TTC549 (cell line): ENCODE measurements around the gene MARK3.
"Not testable (repeated sequence)": the region's sequence is repeated elsewhere in the genome, so short reads cannot be mapped to it uniquely, and the experiment has no call there.

Experiments used
- FAIRE-seq: peaks from 2 replicates; lab custom pipeline; 2012; peaks lifted over from hg19 to GRCh38; lab: Jason Lieb, UNC

MARK3 gene

DNA sequence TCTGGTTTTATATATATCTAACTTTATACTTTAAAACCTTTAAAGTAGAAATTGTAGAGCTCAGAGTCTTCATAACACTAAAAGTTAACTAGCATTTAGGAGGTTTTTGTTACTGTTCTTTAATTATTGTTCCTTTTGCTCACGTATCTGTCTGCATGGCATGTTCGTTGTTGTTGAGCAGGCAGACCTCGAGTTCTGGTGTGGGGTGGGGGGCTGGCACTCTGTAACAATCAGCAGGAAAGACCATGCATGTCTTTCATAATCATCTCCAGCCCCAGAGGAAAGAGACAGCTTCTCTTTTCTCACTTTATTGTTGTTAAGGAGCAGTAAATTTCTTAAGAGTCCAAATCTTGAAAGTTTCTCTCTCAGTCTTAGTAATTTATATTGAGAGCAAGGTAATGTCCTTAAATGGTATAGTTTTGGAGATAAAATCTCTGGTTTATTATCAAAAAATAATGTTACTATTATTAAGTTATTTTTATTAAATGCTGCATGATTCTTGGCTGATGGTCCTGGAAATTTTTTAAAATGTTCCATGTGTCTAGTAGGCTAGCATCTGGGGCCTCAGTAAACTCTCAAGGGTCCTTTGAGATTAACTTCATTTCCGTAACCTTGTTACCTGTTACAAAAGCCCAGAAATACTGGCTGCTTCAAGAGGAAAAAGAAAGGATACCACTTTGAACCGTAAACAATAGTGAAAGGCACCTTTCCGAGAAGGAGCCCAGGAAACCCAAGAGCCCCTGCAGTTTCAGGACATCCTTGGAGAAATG, 107.1 kb downstream of the MARK3 start:
- no peak for FAIRE-seq

DNA sequence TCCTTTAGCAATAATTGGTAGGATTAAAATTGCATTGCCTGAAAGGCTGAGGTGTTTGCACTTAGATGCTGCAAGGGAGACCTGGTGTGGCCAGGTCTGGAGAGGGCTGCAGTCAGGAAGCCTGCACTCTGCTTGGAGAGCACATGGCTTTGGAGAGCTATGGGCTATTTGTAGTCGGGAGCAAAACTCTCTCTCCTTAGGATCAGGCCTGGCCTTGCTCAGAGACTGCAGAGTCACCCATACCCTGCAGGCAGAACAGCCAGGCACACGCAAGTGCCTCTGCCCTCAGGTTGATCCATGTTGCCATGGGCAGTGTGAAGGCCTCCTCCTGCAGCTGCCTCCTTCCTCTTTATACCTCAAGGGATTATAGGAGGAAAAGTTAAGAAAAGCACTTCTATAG, 110.6 kb downstream of the MARK3 start:
- no peak for FAIRE-seq

DNA sequence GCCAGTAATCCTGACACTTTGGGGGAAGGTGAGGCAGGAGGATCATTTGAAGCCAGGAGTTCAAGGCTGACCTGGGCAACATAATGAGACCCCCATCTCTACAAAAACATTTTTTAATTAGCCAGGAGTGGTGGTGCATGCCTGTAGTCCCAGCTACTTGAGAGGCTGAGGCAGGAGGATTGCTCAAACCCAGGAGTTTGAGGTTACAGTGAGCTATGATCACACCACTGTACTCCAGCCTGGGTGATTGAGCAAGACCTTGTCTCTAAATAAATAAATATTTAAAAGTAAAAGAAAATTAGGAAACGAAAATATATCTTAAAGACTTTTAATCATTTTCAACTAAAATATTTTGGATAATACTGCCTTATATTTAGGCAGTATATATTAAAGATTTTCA, 111.6 kb downstream of the MARK3 start:
- no peak for FAIRE-seq

DNA sequence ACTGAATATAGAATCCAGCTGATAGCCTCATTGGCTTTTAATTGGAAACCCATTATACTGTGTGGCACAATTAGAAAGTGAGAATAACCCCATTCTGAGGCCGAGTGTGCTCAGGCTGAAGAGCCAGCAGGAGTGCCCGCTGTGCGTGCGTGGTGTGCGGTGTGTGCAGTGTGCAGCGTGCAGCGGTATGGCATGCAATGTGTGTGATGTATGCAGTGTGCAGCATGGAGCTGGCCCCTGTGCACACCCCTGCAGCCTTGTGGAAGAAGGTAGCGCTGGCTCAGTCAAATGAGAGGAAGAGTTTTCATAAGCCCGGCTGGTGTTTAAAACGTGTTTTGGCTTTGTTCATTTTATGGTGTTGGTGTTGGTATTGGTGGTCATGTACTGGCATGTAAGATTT, 114.5 kb downstream of the MARK3 start:
- no peak for FAIRE-seq

DNA sequence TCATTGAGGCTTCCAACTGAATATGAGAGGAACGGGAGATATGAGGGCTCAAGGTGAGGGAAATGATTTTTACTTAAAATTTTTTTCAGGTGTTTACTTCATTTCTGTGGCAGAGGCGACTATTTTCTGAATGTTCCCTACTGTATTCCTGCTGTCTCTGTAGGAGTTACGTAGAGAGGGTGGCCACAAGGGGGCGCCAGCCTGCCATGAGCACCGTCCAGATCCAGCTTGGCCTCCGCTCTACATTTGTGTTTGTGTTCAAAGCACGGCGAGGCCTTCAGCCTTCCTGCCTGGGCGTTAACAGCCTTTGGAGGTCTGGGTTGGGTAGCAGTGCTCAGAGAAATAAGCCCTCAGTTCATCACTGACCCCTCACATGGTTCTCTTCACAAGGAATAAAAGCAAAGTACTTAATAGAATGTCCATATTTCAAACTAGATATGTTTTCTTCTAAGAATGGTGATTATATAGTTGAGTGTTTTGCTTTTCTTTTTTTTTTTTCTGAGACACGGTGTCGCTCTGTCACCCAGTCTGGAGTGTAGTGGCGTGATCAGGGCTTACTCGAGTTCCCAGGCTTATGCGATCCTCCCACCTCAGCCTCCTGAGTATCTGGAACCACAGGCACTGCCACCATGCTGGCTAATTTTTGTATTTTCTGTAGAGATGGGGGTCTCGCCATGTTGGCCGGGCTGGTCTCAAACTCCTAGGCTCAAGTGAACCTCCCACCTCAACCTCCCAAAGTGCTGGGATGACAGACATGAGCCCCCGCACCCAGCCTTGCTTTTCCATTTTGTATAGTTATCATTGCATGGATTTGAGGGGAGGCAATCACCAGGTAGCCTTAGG, 115.2 kb downstream of the MARK3 start:
- no peak for FAIRE-seq

DNA sequence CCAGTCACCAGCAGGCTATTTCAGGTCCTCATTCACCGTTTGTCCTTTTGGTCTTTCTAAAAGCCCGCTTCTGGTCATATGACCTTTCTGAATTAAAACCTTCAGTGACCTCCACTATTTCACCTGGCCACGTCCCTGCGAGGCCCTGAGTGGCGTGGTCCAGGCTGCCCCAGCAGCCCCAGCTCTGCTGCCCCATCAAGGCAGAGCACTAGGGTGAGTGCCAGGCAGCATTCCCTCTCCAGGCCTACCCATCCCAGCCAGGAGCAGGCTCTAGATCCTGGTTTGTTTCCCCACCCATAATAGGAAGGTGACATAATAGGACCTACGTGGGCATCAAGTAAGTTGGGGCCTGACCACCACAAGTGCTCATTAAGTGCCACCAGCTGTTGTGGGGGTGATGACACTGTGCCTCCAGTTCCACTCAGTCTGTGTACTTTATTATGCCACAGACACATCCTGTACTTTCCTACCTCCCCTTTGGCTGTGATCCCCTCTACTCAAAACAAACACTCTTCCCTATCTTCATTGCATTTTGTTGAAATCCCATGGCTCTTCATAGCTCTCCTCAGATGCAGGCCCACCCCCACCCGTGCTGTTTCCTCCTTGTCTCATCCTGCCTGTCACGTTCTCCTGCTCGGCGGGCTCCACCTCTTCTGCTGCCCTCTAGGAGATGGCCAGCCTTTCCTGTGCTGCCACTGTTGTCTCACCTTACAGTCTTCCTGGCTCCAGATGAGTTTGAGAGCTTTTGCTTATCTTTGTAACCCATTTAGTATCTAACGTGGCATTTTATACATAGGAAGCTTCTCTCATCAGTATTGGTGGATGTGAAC, 116.0 kb downstream of the MARK3 start:
- no peak for FAIRE-seq

DNA sequence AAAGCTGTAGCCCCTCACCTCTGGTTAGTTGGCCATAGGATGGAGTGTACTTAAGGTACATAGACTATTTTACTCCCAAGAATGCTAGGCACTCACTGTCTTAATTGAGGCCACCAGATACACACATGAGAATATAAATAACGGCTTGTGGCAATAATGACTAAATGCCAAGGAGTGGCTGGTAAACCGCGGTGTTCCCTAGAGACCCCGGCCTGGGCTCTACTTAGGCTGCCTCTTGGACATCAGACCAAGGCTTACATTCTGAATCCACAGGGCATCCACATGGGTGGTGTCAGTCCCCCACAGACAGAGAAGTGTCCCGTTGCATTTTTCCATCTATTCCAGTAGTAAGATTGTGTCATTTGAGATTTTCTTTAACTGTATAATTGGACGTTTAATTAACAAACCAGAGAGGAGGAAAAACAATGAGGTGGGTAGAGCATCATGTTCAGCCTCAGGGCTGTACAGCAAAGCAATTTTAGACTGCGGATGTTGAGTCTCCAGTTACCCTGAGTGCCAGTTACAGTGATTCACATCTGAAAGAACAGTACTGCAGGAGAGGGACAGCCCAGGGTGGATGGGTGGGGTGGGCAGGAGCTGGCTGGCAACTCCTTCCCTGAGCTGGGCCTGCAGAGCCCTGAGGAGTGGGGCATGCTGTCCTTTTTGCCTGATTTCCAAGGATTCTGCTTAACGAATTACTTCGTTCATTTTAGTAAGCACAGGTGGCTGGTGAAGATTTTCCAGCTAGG, 116.9 kb downstream of the MARK3 start:
- FAIRE-seq: no peak

DNA sequence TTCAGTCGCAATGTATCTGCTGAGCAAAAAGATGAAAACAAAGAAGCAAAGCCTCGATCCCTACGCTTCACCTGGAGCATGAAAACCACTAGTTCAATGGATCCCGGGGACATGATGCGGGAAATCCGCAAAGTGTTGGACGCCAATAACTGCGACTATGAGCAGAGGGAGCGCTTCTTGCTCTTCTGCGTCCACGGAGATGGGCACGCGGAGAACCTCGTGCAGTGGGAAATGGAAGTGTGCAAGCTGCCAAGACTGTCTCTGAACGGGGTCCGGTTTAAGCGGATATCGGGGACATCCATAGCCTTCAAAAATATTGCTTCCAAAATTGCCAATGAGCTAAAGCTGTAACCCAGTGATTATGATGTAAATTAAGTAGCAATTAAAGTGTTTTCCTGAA, 117.7 kb downstream of the MARK3 start:
- no peak for FAIRE-seq

DNA sequence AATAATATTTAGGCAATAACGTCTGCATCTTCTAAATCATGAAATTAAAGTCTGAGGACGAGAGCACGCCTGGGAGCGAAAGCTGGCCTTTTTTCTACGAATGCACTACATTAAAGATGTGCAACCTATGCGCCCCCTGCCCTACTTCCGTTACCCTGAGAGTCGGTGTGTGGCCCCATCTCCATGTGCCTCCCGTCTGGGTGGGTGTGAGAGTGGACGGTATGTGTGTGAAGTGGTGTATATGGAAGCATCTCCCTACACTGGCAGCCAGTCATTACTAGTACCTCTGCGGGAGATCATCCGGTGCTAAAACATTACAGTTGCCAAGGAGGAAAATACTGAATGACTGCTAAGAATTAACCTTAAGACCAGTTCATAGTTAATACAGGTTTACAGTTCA, 118.1 kb downstream of the MARK3 start:
- FAIRE-seq: no peak

DNA sequence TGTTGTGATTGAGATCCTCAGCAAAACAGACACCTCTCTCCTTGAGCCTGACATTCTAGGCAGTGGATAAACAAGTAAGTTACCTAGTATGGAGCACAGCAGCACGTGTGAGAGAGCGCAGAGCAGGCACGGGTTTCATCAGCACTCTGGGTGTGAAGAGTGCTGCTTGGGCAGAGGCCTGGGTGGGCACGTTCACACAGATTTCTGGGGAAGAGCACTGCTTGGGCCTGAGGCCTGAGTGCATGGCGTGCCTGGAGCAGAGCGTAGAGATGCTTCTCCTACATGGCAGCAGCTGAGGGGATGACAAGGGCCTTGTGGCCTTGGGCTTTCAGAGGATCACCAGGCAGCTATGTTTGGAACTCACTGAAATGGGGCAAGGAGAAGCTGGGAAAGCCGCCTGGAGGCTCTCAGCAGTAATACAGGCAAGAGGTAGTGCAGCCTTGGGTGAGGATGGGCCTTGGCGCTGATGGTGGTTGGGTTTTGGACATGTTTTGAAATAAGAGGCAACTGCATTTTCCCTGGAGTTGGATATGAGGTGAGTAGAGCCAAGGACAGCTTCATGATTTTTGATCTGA, 119.9 kb downstream of the MARK3 start:
- no peak for FAIRE-seq

DNA sequence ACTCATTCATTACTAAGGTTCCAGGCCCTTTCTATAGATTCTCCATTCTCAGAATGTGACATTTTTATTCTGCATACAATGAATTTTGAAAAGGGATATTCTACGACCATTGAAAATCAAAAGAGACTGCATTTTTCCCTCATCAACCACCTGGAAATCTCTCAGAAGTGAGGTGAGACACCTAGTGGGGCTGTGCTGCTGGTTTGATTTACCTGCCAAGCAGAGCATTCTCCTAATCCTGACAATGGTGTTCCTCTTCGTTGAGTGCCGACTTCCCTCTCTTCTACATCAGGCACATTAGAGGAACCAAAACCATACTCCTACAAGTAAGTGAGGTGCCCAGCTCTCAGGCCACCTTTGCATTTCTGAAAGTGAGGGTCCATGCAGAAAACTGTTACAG, 122.5 kb downstream of the MARK3 start:
- FAIRE-seq: no peak

DNA sequence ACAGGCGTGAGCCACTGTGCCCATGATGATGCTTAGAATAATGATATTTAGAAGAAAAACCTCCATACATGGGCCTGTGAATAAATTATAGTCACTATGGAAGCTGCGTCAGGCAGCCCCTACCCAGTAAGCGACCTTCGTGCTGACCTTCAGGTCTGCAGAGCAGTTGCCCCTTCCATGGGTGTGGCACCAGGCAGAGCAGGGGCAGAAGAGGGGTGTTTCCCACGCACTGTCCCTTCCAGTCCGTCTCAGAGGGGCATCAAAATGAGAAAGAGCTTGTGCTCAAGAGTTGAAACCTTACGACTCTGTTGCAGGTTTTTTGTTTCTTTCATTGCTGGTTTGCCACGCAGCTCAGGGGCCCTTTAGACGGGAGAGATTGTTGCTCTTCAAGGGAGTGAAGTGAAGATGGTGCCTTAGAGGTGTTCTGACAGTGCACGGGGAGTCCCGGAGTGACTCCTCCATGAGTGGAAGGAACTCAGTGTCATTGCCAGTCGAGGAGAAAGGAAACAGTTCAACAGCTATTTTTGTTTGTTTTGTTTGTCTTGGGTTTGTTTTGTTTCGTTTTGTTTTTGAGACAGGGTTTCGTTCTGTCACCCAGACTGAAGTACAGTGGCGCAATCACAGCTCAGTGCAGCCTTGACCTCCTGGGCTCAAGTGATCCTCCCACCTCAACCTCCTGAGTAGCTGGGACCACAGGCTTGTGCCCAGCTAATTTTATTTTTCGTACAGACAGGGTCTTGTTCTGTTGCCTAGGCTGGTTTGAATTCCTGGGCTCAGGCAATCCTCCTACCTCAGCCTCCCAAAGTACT, 123.5 kb downstream of the MARK3 start:
- FAIRE-seq: no peak

DNA sequence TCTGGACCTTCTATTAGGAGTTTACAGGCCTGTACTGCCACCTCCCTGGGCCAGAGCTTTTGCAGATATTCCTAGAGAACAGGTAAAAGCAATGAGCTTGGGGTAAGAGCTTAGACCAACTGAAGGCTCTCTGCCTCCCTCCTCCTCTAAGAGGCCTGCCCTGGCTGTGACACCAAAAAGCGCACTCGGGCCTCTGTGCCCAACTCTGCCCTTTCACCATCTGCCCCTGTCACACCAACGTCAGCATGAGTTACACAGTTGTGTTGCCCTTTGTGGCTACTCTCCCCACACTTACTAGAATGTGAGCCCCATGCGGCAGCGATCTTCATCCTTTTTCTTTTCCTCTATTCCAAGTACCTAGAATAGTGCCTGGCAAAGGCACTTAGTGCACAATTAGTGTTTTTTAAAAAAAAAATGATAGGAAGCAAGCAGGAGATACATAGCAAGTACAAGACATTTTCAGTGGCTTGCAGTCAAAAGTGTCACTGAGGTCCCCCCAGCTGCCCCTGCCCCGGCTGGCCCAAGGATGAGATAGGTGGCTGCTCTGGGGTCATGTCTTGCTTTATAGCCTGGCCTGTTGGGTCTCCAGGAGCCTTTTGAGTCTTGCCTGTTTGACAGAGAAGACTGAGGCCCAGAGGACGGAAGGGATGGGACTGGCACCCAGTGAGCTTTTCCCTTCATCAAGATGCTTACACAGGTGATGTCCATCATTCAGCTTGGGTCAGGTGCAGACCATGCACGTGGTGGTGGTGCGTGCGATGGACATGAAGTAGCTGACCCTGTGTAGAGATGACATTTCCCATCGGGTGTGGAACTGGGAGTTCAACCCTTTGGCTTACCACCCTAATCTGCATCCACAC, 124.9 kb downstream of the MARK3 start:
- no peak for FAIRE-seq

DNA sequence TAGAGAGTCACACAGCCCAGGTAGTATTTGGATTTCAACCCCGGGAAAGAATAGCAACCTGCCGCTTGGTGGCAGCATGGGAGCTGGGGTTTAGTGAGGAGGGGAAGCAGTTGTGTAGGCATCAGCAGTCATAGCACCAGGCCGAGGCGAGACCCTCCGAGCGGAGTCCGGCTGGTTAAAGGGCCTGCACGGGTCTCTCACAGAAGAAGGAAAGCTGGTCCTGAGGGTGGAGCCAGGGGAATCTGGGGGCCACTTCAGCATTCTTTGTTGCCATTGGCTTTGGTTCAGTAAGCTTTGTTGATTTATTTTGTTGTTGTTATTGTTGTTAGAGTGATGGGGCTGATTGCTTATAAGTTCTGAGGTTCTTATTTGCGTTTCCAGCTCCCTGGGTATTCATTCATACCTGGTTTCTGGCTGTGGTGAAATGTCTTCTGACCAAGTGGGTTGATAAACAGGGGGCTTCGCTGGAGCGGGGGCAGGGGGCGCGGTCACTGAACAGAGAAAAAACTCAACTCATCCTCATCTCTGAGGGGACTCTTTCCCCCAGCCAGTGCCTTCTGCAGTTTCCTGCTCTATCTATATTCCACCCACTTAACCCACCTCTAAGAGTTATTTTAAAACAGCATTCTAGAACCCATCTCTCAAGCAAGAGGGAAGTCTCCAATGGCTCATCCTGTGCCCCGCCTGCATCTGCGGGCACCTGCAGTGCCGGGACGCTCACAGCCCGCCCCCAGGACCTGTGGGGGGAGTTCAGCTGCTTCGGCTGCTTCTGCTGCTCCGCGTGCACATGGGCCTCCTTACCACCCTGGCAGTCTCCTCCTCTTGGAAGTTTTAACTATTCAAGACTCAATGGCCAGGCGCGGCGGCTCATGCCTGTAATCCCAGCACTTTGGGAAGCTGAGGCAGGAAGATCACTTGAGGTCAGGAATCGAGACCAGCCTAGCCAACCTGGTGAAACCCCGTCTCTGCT, 125.8 kb downstream of the MARK3 start:
- FAIRE-seq: no peak

DNA sequence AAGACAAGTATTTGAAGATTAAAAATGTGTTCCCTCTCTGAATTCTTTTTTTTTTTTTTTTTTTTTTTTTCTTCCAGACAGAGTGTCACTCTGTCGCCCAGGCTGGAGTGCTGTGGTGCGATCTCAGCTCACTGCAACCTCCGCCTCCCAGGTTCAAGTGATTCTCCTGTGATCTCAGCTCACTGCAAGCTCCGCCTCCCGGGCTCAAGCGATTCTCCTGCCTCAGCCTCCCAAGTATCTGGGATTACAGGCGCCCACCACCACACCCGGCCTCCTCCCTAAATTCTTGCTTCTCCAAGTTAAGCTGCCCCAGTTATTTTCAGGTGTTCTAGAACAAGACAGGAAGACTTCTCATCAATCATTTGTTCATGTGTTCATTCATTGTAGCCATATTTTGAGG, 127.0 kb downstream of the MARK3 start:
- FAIRE-seq: not testable (repeated sequence)

DNA sequence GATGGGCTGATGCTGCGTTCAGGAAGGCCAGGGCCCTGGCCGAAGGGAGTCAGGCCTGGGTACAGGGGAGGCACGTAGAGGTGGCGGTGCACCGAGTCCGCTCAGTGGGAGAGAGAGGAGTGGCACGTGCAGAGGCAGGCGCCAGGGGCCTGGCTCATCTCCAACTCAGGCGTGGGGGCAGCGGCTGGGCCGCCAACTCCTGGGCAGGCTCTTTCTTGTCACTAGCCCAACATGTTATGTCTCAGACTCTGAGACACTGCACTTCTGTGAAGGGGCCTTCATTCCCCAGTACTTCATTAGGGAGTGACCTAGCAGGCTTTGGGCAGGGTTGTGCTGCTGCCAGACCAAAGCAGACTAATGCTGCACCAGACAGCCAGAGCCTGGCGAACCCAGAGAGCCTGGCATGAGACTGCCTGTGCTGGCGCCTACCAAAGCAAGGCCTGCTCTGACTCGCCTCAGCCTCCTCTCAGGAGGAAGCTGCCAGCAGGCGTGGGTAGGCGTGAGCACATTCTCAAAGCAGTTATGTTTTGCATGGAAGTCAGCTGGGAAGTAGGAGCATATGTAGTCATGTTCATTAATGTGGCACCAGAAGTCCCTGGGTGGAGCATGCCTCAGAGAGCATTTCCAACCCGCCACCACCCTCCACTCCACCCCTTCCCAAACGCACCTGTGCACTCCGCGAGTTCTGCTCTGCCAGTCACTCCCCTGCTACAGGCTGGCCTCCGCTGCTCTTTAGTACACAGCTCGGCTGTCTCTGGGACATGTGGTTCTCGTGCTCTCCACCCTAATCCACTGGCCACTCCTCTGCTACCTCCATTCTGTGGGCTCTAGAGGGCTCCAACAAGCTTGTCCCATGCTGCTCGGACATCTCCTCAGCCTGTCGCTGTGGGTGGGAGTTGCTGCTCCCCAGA, 127.7 kb downstream of the MARK3 start:
- FAIRE-seq: no peak

DNA sequence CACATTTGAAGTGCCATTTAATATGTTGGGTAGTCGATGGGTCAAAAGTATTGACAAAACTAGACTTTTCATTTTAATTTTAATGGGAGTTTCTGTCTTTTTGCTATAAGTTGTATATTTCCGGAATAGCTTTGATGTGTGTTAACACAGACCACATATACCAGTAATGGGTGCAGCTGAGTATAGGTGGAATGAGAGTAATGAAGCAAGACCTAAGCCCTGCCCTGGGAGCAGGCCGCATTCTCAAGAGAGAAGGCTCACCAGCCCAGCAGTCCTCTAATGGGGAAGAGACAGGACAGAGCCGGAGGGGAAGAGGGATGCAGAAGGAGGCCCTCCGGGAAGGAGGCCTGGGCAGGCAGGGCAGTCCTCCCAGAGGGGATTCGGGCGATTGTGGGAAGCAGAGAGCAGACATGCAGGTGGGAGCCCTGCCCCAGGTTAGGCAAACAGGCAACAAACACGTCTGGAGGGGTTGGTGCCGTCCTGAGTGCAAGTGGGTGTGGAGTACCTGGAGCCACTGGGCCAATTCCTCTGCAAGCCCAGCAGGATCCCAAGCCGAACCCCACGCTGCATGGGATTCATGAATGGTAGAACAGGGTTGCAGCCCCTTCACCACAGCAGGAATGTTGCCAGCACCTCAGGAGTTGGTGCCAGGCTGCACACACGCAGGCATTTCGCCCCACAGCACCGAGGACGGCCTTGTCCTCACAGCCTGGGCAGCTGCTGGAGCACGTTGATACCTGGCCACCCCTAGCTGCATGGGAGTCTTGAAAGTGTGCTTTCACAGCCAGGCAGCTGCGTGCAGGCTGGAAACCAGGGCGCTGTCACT, 129.6 kb downstream of the MARK3 start:
- FAIRE-seq: no peak
